GM12872 (cell line): Measurements from ENCODE around the gene GPX3.

Experiments used
- CTCF ChIP-seq: IDR thresholded peaks from 3 replicates; pipeline ENCODE4 v1.5.1; 2011; ENCODE audit warnings: low read depth, mild to moderate bottlenecking, low read length, moderate library complexity; ENCODE audit not compliant: insufficient read depth

Gene GPX3, protein sequence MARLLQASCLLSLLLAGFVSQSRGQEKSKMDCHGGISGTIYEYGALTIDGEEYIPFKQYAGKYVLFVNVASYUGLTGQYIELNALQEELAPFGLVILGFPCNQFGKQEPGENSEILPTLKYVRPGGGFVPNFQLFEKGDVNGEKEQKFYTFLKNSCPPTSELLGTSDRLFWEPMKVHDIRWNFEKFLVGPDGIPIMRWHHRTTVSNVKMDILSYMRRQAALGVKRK

GRCh38 chr5:151020304-151021110 lies at the start of gene GPX3:
Gene GPX3 (plus strand): TSS chr5:151020591. CDS start chr5:151020655, 64 bp downstream.
- TF ChIP-seq CTCF: no peak

- no peak for TF ChIP-seq CTCF
These were observed 41.8 kb upstream of the GPX3 start for GRCh38 chr5:150978590-150978989.

DNA sequence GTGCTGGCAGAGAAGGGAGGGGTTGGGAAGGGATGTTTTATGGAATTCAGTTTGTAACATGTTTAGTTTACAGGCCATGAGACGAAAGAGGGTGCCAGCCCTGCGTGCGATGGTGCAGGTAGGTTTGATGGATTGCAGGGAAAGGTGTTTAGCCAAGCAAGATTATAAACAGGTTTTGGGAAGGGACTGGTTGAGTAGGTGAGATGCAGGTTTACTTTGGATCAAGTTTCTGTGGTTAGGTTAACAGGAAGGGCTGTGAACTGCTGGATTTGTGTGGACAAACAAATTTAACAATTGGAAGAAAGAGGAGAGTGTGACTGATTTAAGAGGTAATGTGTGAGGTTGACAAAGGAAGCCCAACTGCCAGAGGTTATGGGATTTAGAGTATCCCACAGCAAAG lies 32.6 kb upstream of the GPX3 start:
- TF ChIP-seq CTCF: no peak

- TF ChIP-seq CTCF: peak; percentile 36; the same call in 2 of the 3 replicates
These were observed 30.7 kb upstream of the GPX3 start for GRCh38 chr5:150989695-150990094.

GRCh38 chr5:150992705-150993104 lies 27.7 kb upstream of the GPX3 start:
- TF ChIP-seq CTCF: no peak

DNA sequence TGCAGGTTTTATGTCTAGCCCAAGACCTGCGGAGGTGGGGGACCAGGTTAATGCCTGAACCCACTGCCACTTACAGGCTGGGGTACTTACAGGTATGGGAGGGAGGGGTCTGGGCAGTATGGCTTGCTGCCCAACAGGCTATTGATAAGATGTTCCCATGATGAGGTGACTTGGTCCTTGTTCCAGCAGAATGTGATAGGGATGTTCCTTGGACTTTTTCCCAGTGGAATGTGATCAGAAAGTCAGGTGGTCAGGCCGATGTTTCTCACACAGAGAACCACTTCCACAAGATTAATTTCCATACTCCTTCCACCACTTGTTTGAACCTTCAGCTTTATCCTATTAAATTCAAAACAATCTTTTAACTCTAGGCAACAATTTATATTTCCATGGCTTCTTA lies 27.0 kb upstream of the GPX3 start:
- TF ChIP-seq CTCF: no peak

GRCh38 chr5:150993826-150994412 lies 26.5 kb upstream of the GPX3 start:
- TF ChIP-seq CTCF: no peak
